OCI-LY1 (cell line): ENCODE data around the gene HAUS2.

Experiments used
- H2AFZ ChIP-seq: fragments of 200-600 bp; sonication (generic), shearing (Covaris generic); 2 replicates; pipeline ENCODE4 v1.6.0; 2014; ENCODE audit warnings: antibody characterized with exemption, mild to moderate bottlenecking, low read length
- H3F3A ChIP-seq: fragments of 200-600 bp; sonication (generic), shearing (Covaris generic); 2 replicates; pipeline ENCODE4 v1.6.0; 2014; ENCODE audit warnings: mild to moderate bottlenecking, antibody characterized with exemption, low read length, moderate library complexity; ENCODE audit not compliant: insufficient read depth
- H3K27ac ChIP-seq: fragments of 200-600 bp; sonication (generic); 2 replicates; pipeline ENCODE4 v1.5.1; 2014; ENCODE audit warnings: low read length, mixed run types, mild to moderate bottlenecking, low read depth; ENCODE audit not compliant: poor library complexity, severe bottlenecking
- H3K27me3 ChIP-seq: fragments of 200-600 bp; sonication (generic); 2 replicates; pipeline ENCODE4 v1.6.0; 2014; ENCODE audit warnings: antibody characterized with exemption, mild to moderate bottlenecking, low read length, moderate library complexity; ENCODE audit not compliant: insufficient read depth
- H3K36me3 ChIP-seq: fragments of 200-600 bp; sonication (generic); 2 replicates; pipeline ENCODE4 v1.6.1; 2014; ENCODE audit warnings: mild to moderate bottlenecking, antibody characterized with exemption, low read length, moderate library complexity, mixed read lengths; ENCODE audit not compliant: insufficient read depth
- H3K4me1 ChIP-seq: fragments of 200-600 bp; sonication (generic); 2 replicates; pipeline ENCODE4 v1.5.1; 2014; ENCODE audit warnings: mild to moderate bottlenecking, low read length, moderate library complexity; ENCODE audit not compliant: insufficient read depth, severe bottlenecking
- H3K4me2 ChIP-seq: fragments of 200-600 bp; sonication (generic), shearing (Covaris generic); 2 replicates; pipeline ENCODE4 v1.6.1; 2014; ENCODE audit warnings: low read length
- H3K4me3 ChIP-seq: fragments of 200-600 bp; sonication (generic); 2 replicates; pipeline ENCODE4 v1.5.1; 2014; ENCODE audit warnings: low read length, low read depth, mild to moderate bottlenecking, mixed read lengths; ENCODE audit not compliant: poor library complexity, severe bottlenecking
- H3K79me2 ChIP-seq: fragments of 200-600 bp; shearing (Covaris generic); 2 replicates; pipeline ENCODE4 v1.6.1; 2016; ENCODE audit warnings: mixed run types, low read length, mixed read lengths; ENCODE audit not compliant: insufficient read depth
- H3K9ac ChIP-seq: fragments of 200-600 bp; sonication (generic), shearing (Covaris generic); 2 replicates; pipeline ENCODE4 v1.6.1; 2014; ENCODE audit warnings: mild to moderate bottlenecking, low read length, mixed read lengths
- H3K9me2 ChIP-seq: fragments of 200-600 bp; sonication (generic), shearing (Covaris generic); 2 replicates; pipeline ENCODE4 v1.6.1; 2014; ENCODE audit warnings: low read depth, mild to moderate bottlenecking, low read length, mixed read lengths
- H3K9me3 ChIP-seq: fragments of 200-600 bp; shearing (Covaris generic); 2 replicates; pipeline ENCODE4 v1.6.1; 2014; ENCODE audit warnings: low read length, mixed read lengths
- H4K20me1 ChIP-seq: fragments of 200-600 bp; sonication (generic), shearing (Covaris generic); 2 replicates; pipeline ENCODE4 v1.6.0; 2016; ENCODE audit warnings: mild to moderate bottlenecking, low read length; ENCODE audit not compliant: insufficient read depth
- EZH2 ChIP-seq: fragments of 200-600 bp; sonication (generic), shearing (Covaris generic); IDR thresholded peaks from 2 replicates; pipeline ENCODE4 v1.8.0; 2017; ENCODE audit warnings: borderline replicate concordance, mixed run types, mild to moderate bottlenecking, antibody characterized with exemption, low read length, moderate library complexity, mixed read lengths
- TF ChIP-seq, protein P1 (sequence below): fragments of 200-600 bp; sonication (generic), shearing (Covaris generic); IDR thresholded peaks from 2 replicates; pipeline ENCODE4 v1.5.1; 2017; ENCODE audit warnings: mild to moderate bottlenecking, antibody characterized with exemption, low read length, moderate library complexity, mixed read lengths

The HAUS2 gene

GRCh38 chr15:42576776-42577175 is 28.1 kb downstream of the HAUS2 start:
- peak overlapping the region; percentile 79 for H3K9ac ChIP-seq

GRCh38 chr15:42577514-42578031 is 28.9 kb downstream of the HAUS2 start:
- Histone ChIP-seq H3K4me3 (no peak overlapping the region), H4K20me1 (no peaks in the 10 kb centered on the region), H3K4me2 (peak overlapping the region; percentile 31), H3K27ac (no peak overlapping the region), H3K36me3 (no peaks in the 10 kb centered on the region), H3K9ac (no peak overlapping the region), H3K27me3 (no peaks in the 10 kb centered on the region), H3K9me3 (no peaks in the 10 kb centered on the region), H3K4me1 (peaks cover 55% of the 10 kb centered on the region), H3K79me2 (no peaks in the 10 kb centered on the region), H3F3A (no peaks in the 10 kb centered on the region), H2AFZ (no peak overlapping the region), H3K9me2 (no peaks in the 10 kb centered on the region)
- TF ChIP-seq, protein P1, sequence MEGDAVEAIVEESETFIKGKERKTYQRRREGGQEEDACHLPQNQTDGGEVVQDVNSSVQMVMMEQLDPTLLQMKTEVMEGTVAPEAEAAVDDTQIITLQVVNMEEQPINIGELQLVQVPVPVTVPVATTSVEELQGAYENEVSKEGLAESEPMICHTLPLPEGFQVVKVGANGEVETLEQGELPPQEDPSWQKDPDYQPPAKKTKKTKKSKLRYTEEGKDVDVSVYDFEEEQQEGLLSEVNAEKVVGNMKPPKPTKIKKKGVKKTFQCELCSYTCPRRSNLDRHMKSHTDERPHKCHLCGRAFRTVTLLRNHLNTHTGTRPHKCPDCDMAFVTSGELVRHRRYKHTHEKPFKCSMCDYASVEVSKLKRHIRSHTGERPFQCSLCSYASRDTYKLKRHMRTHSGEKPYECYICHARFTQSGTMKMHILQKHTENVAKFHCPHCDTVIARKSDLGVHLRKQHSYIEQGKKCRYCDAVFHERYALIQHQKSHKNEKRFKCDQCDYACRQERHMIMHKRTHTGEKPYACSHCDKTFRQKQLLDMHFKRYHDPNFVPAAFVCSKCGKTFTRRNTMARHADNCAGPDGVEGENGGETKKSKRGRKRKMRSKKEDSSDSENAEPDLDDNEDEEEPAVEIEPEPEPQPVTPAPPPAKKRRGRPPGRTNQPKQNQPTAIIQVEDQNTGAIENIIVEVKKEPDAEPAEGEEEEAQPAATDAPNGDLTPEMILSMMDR, result no peak
- no peak for TF ChIP-seq EZH2

More at GRCh38 chr15:42576776-42577175, 28.1 kb downstream of the HAUS2 start:
- Histone ChIP-seq H3F3A (no peaks in the 10 kb centered on the region), H3K27me3 (no peaks in the 10 kb centered on the region), H3K36me3 (no peaks in the 10 kb centered on the region), H3K4me3 (peak overlapping the region; percentile 77), H3K9me2 (no peaks in the 10 kb centered on the region), H3K79me2 (no peaks in the 10 kb centered on the region), H3K27ac (no peak overlapping the region), H3K4me1 (peaks cover 47% of the 10 kb centered on the region), H4K20me1 (no peaks in the 10 kb centered on the region), H3K9me3 (no peaks in the 10 kb centered on the region), H3K4me2 (peak overlapping the region; percentile 92), H2AFZ (no peak overlapping the region)
- no peak for TF ChIP-seq EZH2
- TF ChIP-seq, protein P1, result no peak

DNA sequence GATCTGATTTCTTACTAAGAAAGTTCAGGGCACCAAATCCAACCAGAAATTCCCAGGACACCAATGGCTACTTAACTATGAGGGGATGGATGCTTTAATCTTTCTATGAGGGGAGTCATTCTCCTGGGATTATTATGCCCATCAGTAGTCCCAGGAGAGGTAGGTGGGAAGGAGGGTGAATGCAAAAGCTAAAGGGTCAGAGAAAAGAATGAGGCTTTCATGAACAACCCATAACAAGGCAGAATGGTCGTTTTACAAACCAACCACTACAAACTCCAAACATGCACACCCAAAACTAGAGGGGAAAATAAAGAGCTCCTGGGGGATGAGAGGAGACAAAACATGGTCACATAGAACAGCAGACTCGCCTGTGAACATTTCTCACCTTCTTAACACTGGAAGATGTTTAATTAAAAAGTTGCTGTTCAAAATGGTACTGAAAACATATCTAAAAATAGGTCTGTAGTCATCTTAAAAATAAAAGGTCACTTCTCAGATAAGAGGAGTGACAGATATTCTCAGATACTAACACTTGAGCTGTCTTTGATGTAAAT is 30.4 kb downstream of the HAUS2 start:
- no peaks in the 10 kb centered on the region for H3K79me2 ChIP-seq
- no peaks in the 10 kb centered on the region for H3K27me3 ChIP-seq
- no peak overlapping the region for H3K27ac ChIP-seq
- H3F3A ChIP-seq, result no peaks in the 10 kb centered on the region
- H3K9ac ChIP-seq, result no peak overlapping the region
- no peaks in the 10 kb centered on the region for H4K20me1 ChIP-seq
- H3K4me3 ChIP-seq, result no peak overlapping the region
- no peaks in the 10 kb centered on the region for H3K9me3 ChIP-seq
- H3K9me2 ChIP-seq, result no peaks in the 10 kb centered on the region
- H3K4me2 ChIP-seq, result no peak overlapping the region
- no peaks in the 10 kb centered on the region for H3K36me3 ChIP-seq
- peaks cover 70% of the 10 kb centered on the region for H3K4me1 ChIP-seq
- no peak for TF ChIP-seq EZH2
- TF ChIP-seq, protein P1, result no peak
- H2AFZ ChIP-seq, result no peak overlapping the region
